ENCODE data around the gene PLXNB2.

DNA sequence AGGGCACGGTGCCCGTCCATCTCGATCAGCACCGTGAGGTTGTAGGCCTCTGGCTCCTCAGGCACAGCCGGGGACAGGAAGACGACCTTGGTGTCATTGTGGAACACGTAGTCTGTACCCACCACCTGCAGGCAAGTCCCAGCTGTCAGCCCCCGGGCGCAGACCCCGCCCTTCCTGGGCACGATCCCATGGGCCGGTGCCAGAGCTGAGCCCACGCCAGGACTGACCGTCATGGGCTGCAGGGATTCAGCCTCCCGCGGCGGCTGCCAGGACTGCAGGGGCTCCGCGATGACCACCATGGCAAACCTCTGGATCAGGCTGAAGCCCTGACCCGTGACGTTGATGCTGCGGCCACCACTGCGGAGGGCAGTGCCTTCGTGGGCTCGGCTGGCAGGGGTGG, 25.5 kb downstream of the PLXNB2 start:
- TF ChIP-seq, protein P1, sequence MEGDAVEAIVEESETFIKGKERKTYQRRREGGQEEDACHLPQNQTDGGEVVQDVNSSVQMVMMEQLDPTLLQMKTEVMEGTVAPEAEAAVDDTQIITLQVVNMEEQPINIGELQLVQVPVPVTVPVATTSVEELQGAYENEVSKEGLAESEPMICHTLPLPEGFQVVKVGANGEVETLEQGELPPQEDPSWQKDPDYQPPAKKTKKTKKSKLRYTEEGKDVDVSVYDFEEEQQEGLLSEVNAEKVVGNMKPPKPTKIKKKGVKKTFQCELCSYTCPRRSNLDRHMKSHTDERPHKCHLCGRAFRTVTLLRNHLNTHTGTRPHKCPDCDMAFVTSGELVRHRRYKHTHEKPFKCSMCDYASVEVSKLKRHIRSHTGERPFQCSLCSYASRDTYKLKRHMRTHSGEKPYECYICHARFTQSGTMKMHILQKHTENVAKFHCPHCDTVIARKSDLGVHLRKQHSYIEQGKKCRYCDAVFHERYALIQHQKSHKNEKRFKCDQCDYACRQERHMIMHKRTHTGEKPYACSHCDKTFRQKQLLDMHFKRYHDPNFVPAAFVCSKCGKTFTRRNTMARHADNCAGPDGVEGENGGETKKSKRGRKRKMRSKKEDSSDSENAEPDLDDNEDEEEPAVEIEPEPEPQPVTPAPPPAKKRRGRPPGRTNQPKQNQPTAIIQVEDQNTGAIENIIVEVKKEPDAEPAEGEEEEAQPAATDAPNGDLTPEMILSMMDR (IDR thresholded peaks at IDR 0.05), result no peak
- no peak for TF ChIP-seq POLR2A (IDR thresholded peaks at IDR 0.05)

Measured in heart left ventricle (tissue), 13 donors.